ENCODE results near the gene ANGPTL2. TPM values are rescaled to one million over a fixed set of nuclear protein-coding genes. Genes with fewer than 3 reads are reported as not detected.
"Not testable (repeated sequence)": the region's sequence is repeated elsewhere in the genome, so short reads cannot be mapped to it uniquely, and the experiment has no call there.

ANGPTL2 gene
- total RNA-seq: 0.10 TPM

- Histone ChIP-seq H3K27me3 (ENCODE audit: insufficient read depth, low read length) (peaks cover 29% of the 10 kb centered on the region), H3K4me1 (ENCODE audit: insufficient read depth, low read length) (peaks cover 4% of the 10 kb centered on the region), H3K9me3 (ENCODE audit: low read depth, low read length) (no peaks in the 10 kb centered on the region), H3K4me3 (ENCODE audit: low read length) (no peak within 1 kb of the TSS)
Observed at GRCh38 chr9:127122176-127123063, at the start of gene ANGPTL2. ANGPTL2 (minus strand) TSS chr9:127122635; CDS start chr9:127108731, 13,904 bp downstream.

DNA sequence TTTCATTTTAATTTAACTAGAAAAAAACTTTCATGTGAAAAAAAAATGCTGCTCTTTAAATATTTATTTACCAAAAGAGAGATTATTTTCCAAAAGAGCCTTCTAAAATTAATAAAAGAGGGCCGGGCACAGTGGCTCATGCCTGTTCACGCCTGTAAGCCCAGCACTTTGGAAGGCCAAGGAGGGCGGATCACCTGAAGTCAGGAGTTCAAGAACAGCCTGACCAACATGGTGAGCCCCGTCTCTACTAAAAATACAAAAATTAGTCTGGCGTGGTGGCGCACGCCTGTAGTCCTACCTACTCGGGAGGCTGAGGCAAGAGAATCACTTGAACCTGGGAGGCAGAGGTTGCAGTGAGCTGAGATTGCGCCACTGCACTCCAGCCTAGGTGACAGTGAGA lies 48.9 kb upstream of the ANGPTL2 start:
- H3K4me1 ChIP-seq (ENCODE audit: insufficient read depth, low read length); H3K4me3 ChIP-seq (ENCODE audit: low read length); H3K27me3 ChIP-seq (ENCODE audit: insufficient read depth, low read length); H3K9me3 ChIP-seq (ENCODE audit: low read depth, low read length): not testable (repeated sequence)

DNA sequence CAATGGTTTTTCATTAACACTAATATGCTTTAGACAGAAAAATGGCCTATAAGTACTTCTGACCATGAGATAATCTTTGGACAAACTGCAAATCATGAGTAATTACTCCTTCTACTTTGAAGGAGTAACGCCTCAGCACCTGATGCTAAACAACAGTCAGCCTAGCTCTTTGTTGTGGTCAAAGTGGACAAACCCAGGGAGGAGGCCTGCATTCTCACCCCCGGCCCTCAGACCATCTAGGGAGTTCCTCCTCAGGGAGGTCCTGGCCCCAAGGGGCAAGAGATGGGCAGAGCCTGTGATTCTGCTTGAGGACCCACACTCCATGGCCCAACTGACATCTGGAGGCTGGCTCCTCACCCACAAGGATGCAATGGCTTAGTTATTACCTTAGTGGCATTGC lies 48.2 kb upstream of the ANGPTL2 start:
- Histone ChIP-seq H3K4me1 (ENCODE audit: insufficient read depth, low read length) (peaks cover 6% of the 10 kb centered on the region), H3K4me3 (ENCODE audit: low read length) (no peak overlapping the region), H3K27me3 (ENCODE audit: insufficient read depth, low read length) (no peaks in the 10 kb centered on the region), H3K9me3 (ENCODE audit: low read depth, low read length) (no peaks in the 10 kb centered on the region)

DNA sequence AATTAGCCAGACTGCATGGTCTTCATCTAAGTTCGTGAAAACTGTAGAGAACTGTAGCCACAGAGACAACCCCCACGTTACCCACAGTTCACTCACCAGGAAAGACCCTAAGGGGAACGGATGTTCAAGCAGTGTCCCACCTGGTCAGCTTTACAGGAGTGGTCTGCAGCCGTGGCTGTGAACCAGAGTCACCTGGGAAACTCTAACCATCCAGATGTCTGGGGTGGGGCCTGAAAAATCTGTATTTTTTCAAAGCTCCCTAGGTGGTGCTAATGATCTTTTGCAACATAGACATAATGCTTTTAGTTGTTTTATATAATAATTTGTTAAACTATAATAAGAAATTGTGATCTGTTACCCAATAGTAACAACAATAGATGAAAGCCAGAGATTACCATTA lies 47.7 kb upstream of the ANGPTL2 start:
- Histone ChIP-seq H3K27me3 (ENCODE audit: insufficient read depth, low read length) (no peaks in the 10 kb centered on the region), H3K4me1 (ENCODE audit: insufficient read depth, low read length) (peaks cover 6% of the 10 kb centered on the region), H3K9me3 (ENCODE audit: low read depth, low read length) (no peaks in the 10 kb centered on the region), H3K4me3 (ENCODE audit: low read length) (no peak overlapping the region)

- no peak overlapping the region for H3K4me3 ChIP-seq (ENCODE audit: low read length)
- peaks cover 6% of the 10 kb centered on the region for H3K4me1 ChIP-seq (ENCODE audit: insufficient read depth, low read length)
- no peaks in the 10 kb centered on the region for H3K9me3 ChIP-seq (ENCODE audit: low read depth, low read length)
- no peaks in the 10 kb centered on the region for H3K27me3 ChIP-seq (ENCODE audit: insufficient read depth, low read length)
Observed at GRCh38 chr9:127169575-127169883, 47.1 kb upstream of the ANGPTL2 start.

DNA sequence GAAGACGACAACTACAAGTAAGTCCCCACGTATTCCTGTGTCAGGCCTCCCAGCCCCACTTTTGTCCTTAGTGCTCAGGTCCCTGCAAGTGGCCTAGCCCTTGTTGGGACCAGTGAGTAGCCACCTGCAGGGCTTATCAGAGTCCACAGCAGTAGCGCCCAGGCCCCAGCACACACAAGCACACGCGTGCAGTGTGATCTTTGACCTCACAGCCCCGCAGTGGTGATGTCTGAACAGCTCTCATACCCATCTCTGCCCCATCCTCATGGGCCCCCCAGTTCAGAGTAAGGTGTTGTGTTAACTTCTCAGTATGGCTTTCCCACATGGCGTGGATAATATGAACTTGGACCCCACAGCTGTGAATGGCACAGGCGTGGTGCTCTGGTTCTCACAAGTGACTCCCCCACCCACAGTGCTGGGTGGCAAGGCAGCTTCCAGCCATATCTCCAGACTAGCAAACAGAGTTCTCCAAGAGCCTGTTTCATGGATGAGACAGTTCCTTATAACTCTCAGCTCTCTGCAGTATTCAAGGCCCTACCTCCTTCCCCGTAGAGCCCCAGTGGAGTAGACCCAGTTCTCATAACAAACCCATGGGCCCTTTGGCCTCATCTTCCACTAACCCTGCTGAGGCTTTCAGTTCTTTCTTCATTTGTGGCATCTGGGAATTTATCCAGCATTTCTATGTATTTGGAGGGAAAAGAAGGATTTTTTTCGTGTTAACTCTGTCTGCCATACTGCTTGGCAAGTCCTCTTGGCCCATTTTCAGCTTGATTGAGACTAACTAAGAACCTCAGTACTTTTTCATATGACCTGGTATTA lies 46.5 kb upstream of the ANGPTL2 start:
- Histone ChIP-seq H3K4me3 (ENCODE audit: low read length) (no peak overlapping the region), H3K9me3 (ENCODE audit: low read depth, low read length) (no peaks in the 10 kb centered on the region), H3K27me3 (ENCODE audit: insufficient read depth, low read length) (no peaks in the 10 kb centered on the region), H3K4me1 (ENCODE audit: insufficient read depth, low read length) (peaks cover 6% of the 10 kb centered on the region)

DNA sequence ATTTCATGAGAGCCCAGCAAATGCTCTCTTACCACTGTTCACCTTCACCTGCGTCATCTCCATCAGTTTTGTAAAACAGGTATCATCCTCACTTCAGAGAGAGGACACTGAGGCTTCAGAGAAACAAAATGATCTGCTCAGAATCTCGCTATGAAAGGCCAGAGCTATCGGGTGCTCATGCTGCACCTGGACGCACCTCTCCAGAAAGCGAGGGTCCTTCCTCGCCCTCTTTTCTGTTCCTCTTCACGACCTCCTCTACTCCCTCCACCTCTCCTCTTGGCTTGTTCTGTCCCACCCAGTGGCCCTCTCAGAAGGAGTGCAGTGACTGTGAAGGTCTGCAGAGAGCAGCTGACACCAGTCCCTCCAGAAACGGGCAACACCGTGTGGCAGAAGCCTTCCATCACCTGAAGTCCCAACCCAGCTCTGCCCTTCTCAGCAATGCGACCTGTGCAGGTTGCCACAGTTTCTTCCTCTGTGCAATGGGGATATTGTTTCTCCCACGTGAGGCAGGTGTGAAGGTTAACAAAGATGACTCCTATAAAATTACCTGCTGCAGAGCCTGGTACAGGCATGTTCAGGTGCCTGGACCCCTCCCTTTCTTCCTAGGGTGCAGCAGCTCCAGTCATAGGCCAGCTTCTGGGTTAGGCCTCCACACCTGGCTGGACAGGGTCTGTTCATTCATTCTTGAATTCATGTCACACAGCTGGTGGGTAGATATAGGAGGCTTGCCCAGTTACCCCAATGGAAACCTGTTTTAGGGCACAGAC lies 45.3 kb upstream of the ANGPTL2 start:
- Histone ChIP-seq H3K9me3 (ENCODE audit: low read depth, low read length) (no peaks in the 10 kb centered on the region), H3K4me1 (ENCODE audit: insufficient read depth, low read length) (peaks cover 7% of the 10 kb centered on the region), H3K4me3 (ENCODE audit: low read length) (no peak overlapping the region), H3K27me3 (ENCODE audit: insufficient read depth, low read length) (no peaks in the 10 kb centered on the region)

- Histone ChIP-seq H3K4me3 (ENCODE audit: low read length) (no peak overlapping the region), H3K4me1 (ENCODE audit: insufficient read depth, low read length) (peaks cover 11% of the 10 kb centered on the region), H3K27me3 (ENCODE audit: insufficient read depth, low read length) (no peaks in the 10 kb centered on the region), H3K9me3 (ENCODE audit: low read depth, low read length) (no peaks in the 10 kb centered on the region)
Observed at GRCh38 chr9:127166651-127167524, 44.5 kb upstream of the ANGPTL2 start.

- Histone ChIP-seq H3K27me3 (ENCODE audit: insufficient read depth, low read length) (no peaks in the 10 kb centered on the region), H3K4me3 (ENCODE audit: low read length) (no peak overlapping the region), H3K9me3 (ENCODE audit: low read depth, low read length) (no peaks in the 10 kb centered on the region), H3K4me1 (ENCODE audit: insufficient read depth, low read length) (peaks cover 11% of the 10 kb centered on the region)
Observed at GRCh38 chr9:127166111-127166510, 43.7 kb upstream of the ANGPTL2 start.

- H3K27me3 ChIP-seq (ENCODE audit: insufficient read depth, low read length): no peaks in the 10 kb centered on the region
- peaks cover 11% of the 10 kb centered on the region for H3K4me1 ChIP-seq (ENCODE audit: insufficient read depth, low read length)
- no peak overlapping the region for H3K4me3 ChIP-seq (ENCODE audit: low read length)
- no peaks in the 10 kb centered on the region for H3K9me3 ChIP-seq (ENCODE audit: low read depth, low read length)
Observed at GRCh38 chr9:127165116-127165515, 42.7 kb upstream of the ANGPTL2 start.

- Histone ChIP-seq H3K9me3 (ENCODE audit: low read depth, low read length) (no peaks in the 10 kb centered on the region), H3K27me3 (ENCODE audit: insufficient read depth, low read length) (no peaks in the 10 kb centered on the region), H3K4me3 (ENCODE audit: low read length) (no peak overlapping the region)
Observed at GRCh38 chr9:127163409-127163808, 41.0 kb upstream of the ANGPTL2 start.

DNA sequence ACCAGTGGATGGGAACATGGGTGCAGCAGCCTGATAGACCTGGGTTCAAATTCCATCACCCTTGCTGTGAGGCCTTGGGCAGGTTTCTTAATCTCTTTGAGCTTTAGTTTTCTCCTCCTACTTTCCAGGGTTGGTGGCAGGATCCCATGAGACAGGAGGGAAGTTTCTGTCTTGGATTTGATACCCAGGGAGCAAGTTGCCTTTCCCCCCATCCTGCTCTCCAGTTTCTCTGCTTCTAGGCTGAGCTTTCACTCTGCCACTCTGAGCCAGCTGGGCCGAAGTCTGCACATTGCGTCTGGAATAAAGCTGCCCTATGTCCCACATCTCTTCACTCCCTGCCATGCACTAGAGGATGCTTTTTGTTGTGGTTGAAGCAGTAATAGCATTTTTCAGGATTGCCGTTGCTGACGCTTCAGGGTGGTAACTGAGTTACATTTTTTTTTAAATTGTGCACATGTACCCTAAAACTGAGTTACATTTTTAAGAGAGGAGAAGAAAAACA lies 40.5 kb upstream of the ANGPTL2 start:
- Histone ChIP-seq H3K27me3 (ENCODE audit: insufficient read depth, low read length) (no peaks in the 10 kb centered on the region), H3K4me3 (ENCODE audit: low read length) (no peak overlapping the region), H3K4me1 (ENCODE audit: insufficient read depth, low read length) (peaks cover 11% of the 10 kb centered on the region), H3K9me3 (ENCODE audit: low read depth, low read length) (no peaks in the 10 kb centered on the region)

More at GRCh38 chr9:127163409-127163808, 41.0 kb upstream of the ANGPTL2 start:
- peaks cover 11% of the 10 kb centered on the region for H3K4me1 ChIP-seq (ENCODE audit: insufficient read depth, low read length)

DNA sequence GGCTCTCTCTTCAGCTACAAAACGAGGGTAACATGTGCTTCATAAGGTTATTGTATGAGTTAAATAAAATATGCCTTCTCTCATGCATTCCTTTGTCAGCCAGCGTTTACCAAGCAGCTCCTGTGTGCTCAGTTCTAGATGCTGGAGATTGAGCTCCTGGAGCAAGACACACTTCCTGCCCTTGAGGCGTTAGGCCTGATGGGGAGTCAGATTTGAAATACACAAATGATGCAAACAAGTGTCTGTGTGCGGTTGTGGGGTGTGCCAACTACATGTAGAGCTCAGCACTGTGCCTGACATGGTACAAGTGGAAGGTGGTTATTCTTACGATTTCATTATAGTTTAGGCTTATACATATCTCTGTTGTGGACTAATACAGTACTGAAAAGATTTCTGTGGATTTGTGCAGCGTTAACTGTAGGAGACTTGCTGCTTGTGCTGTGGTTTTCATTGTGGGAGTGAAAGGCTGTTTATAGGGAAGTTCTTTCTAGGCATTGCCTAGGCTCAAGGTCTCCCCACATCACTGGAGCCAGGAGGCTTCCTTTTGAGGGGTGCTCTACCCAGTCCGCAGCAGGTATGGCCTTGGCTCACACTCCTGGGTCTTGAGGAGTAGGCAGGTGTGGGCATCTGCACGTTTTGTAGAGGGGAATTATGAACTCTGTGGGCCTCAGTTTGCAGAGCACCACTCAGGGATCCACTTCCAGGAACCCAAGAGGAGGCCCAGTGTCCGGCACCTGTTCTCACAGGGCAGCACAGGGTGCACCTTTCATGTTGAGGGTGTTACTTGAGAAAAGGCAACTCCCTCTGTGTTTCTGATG lies 39.8 kb upstream of the ANGPTL2 start:
- no peaks in the 10 kb centered on the region for H3K27me3 ChIP-seq (ENCODE audit: insufficient read depth, low read length)
- H3K4me3 ChIP-seq (ENCODE audit: low read length): no peak overlapping the region
- no peaks in the 10 kb centered on the region for H3K9me3 ChIP-seq (ENCODE audit: low read depth, low read length)
- peaks cover 11% of the 10 kb centered on the region for H3K4me1 ChIP-seq (ENCODE audit: insufficient read depth, low read length)
